DMS53 treated with DMSO at 0.1 percent for 48 hours (cell line): ENCODE measurements around the gene KATNA1.

Experiments used
- DNase-seq: peaks from one replicate; lab custom pipeline; 2025; ENCODE audit not compliant: unreplicated experiment; lab: John Stamatoyannopoulos, UW

The KATNA1 gene

DNA sequence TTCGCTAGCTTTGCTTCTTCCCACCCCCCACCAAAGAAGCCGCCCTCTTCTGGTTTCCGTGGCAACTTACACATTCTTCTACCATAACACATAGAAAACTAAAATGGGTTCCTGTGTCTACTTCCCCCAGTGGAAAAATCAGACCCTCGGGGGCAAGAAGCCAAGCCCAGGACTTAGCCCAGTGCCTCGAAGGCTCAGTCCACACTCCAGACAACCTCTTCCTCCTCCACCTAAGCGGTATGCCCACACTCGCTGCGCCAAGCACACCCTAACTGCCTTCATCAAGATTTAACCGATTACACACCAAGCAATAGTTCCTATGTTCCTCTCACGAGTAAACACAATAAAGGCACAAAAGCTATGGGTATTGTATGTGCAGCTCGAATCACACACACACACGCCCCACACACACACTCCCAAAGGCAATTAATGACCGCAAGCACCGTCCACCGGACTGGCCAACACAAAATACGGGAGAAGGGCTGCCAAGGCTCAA lies 103.2 kb downstream of the KATNA1 start:
- no peak for DNase-seq
